NCI-H345 treated with DMSO at 0.1 percent for 48 hours (cell line): ENCODE data around the gene COG8.
A peak's percentile ranks its signal among the peaks of the same experiment; 100 is the strongest.

Source experiments
- DNase-seq: peaks from one replicate; lab custom pipeline; 2025; ENCODE audit not compliant: unreplicated experiment; lab: John Stamatoyannopoulos, UW

Gene COG8

DNA sequence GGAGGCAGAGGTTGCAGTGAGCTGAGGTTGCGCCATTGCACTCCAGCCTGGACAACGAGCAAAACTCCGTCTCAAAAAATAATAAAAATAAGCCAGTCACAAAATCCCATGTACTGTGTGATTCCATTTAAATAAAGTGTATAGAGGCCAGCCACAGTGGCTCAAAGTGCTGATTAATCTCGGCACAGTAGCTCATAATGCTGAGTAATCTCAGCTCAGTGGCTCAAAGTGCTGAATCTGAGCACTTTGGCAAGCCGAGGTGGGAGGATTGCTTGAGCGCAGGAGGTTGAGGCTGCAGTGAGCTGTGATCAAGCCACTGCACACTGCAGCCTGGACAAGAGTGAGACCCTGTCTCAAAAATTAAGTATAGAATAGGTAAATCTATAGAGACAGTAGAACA is 7.3 kb upstream of the COG8 start:
- no peak for DNase-seq

DNA sequence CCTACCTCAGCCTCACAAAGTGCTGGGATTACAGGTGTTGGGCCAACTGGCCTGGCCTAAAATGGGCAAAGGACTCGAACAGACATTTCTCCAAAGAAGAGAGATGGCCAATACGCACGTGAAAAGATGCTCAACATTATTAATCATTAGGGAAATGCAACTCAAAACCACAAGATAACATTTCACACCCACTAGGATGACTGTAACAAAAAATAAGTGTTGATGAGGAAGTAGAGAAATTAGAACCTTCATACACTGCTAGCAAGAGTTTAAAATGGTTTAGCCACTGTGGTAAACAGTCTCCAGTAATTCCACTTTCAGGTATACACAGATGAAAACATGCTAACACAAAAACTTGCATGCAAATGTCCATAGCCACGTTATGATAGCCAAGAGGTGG is 6.6 kb upstream of the COG8 start:
- DNase-seq, result no peak

DNA sequence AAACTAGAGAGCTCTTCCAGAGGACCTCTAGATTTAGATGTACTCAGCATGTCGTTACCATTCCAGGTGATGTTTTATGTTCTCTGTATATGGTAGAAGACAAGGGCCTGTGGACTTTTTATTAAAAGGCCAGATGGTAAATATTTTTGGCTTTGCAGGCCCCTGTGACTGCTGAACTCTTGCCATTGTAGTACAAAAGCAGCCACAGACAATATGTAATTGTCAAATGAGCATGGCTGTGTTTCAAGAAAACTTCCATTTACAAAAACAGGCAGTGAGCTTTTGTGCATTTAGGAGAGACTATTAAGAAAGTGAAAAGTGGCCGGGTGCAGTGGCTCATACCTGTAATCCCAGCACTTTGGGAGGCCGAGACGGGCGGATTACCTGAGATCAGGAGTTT is 4.8 kb upstream of the COG8 start:
- DNase-seq, result no peak

DNA sequence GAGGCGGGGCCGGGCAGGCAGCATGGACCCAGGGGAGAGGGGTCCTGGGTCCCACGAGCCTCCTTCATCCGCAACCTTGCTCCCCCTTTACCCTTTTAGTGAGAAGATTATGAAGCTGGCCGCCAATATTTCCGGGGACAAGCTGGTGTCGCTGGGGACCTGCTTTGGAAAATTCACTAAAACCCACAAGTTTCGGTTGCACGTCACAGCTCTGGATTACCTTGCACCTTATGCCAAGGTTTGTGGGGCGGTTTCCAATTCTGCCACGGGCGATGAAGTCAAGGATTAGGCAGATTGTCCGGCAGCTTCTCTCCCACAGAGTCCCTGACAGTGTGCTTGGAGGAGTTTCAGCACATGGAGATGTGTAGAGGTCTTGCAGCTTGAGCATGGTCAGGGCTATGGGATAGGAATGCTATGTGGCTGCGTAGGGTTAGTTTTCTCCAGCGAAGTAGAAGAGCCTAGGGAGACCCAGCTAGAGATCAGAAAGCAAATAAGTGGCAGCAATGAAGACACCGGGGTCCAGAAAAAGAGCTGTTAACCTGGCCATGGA is 806 bp upstream of the COG8 start:
- DNase-seq, result no peak

DNA sequence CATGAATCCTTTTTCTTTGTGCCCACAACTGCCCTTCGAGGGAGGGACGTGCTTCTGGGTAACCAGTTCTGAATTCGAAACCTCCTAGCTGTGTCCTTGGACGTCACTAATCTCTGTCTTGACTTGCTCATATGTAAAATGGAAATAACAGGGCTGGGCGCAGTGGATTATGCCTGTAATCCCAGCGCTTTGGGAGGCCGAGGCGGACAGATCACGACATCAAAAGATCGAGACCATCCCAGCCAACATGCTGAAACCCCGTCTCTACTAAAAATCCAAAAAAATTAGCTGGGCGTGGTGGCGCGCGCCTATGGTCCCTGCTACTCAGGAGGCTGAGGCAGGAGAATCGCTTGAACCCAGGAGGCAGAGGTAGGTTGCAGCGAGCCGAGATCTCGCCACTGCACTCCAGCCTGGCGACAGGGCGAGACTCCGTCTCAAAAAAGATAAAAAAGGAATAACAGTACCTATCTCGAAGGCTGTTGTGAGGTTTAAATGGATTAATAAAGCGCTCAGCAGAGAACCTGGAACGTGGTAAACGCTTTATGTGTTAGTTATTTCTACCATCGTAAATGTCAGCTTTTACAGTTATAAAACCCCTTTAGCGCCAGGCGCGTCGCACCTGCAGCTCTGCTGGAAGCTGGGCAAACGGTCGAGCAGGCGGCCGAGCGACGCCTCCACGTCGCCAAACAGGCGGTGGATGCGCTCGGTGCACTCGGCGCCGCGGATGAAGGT is 641 bp downstream of the COG8 start:
- no peak for DNase-seq

DNA sequence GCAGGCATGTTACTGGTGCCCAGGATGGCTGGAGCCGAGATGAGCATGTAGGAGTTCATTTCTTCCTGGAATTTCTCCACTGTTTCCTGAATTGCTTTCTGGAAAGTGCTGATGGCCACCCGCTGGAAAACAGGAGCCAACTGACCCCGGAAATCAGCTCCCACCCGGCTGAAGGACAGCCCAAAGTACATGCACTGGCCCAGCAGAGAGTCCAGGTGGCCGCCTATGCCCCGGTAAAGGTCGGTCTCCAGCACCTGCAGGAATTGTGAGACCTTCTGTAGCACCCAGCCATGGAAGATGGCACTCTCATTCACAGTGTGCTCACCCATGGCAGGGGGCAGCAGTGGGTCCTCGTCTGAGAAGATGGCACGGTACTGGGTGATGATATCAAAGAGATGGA is 4.7 kb downstream of the COG8 start:
- DNase-seq, result no peak

DNA sequence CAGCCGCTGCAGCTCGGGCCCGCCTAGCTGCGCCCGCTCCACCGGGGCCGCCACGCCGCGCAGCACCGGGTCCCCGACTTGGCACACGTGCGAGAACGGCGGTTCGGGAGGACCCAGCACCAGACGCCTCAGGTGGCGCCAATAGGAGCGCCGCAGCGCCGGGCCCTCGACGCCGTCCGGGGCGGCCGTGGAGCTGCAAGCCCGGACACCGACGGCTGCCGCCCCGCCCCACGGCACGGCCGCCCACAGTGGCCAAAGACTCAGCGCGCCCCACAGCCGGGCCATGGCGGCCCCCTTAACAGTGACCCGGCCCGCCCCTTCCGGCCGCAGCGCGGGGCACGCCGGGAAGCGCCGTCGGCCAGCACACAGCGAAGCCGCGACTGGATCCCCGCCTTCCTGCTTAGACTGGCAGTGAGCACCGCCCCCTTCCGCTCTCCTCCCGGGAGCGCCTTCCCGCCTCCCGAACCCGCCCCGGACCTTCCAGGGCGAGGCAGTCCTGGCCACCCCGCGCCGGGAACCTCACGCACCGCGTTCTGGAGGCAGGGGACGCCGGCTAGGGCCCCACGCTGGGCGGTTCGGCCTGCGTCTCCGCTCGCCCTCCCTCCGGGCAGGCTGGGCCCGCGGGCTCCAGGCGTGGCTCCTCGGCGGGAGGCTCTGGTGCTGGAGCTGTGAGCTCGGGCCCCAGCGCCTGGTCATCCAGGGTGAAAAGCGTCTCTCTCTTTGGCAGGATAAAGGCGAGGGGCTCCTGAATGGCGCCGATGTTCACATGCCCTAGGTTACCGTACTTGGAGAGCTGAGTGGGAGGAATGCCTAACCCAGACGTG is 8.9 kb downstream of the COG8 start, which contains the start of gene PDF:
Gene PDF (minus strand): TSS at position 303 of the 824 bp plus-strand sequence. CDS start 18 bp downstream, at position 285.
- peak; percentile 71 for DNase-seq

DNA sequence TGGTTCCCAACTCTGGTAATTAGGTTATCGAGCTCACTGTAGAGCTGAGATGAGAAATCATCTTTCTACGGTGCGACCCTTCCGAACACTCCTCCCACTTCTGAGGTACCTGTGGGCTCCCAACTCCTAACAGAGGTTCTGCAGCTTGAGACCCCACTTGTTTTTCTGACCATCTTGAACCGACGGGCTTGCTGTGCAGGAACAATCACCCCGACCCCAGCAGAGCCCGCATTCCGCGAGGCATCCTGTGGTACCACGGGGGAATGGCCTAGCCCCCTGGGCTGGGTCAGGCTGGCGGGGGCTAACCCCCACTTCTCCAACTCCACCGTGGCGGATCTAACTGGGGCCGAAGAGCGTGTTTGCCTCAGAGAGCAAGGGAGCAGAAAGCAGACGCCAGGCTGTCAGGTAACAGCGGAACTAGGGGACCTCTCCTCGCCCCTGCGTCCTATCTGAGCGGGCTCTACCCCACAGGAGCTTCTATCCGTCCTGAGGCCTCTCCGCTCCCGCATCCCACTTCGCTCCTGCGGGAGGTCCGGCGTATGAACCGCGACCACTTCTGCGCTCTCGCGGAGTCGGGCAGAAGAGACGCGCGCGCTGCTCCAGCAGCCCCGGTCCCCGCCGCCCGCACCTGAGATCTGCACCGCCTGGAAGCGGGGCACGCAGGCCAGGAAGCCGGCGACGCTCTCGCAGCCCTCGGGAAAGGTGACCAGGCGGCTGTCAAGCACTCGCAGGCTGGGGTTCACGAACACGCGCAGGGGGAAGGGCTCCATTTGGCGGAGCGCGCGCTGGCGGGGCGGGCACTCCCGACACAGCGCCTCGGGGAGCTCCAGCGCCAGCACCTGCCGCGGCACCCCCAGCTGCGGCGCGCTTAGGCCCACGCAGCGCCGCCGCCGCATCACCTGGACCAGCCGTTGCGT is 9.7 kb downstream of the COG8 start:
- DNase-seq, result no peak

DNA sequence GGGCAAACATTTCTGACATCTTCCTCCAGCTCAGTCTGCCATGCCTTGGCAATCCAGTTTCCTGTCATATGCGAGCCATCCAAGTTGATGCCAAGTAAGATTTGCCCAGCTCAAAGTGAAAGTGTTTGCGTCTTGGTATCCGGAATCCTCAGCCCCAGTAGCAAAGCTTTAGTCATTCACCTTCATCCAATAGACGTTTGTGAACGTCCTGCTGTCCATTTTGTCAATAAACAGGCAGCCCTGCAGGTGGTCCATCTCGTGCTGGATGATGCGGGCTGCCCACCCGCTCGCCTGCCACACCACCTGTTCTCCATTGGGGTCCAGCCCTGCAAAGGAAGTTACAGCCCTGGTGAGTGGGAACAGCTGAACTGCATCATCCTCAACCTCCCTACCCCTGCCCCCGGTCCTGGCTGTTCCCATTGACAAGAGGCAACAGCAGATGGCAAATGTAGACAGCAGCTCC is 10.5 kb downstream of the COG8 start:
- DNase-seq, result no peak

DNA sequence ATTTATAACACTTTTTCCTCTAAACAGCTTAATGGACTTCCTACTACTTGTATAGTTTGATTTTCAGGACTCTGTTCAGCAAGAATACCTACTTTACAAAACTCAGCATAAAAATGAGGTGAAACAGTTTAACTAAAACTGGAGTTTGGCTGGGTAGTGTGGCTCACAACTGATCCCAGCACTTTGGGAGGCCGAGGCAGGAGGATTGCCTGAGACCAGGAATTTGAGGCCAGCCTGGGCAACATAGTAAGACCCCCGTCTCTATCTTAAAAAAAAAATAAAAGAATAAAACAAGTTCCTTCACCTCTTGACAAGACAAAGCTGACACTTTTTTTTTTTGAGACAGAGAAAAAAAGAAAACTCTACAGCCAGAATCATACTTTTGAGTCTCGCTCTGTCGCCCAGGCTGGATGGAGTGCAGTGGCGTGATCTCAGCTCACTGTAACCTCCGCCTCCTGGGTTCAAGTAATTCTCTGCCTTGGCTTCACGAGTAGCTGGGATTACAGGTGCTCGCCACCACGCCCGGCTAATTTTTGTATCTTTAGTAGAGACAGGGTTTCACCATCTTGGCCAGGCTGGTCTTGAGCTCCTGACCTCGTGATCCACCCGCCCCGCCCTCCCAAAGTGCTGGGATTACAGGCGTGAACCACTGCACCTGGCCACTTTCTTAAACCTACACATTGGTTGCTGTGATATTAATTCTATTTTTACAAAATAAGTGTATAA is 11.6 kb downstream of the COG8 start:
- no peak for DNase-seq

DNA sequence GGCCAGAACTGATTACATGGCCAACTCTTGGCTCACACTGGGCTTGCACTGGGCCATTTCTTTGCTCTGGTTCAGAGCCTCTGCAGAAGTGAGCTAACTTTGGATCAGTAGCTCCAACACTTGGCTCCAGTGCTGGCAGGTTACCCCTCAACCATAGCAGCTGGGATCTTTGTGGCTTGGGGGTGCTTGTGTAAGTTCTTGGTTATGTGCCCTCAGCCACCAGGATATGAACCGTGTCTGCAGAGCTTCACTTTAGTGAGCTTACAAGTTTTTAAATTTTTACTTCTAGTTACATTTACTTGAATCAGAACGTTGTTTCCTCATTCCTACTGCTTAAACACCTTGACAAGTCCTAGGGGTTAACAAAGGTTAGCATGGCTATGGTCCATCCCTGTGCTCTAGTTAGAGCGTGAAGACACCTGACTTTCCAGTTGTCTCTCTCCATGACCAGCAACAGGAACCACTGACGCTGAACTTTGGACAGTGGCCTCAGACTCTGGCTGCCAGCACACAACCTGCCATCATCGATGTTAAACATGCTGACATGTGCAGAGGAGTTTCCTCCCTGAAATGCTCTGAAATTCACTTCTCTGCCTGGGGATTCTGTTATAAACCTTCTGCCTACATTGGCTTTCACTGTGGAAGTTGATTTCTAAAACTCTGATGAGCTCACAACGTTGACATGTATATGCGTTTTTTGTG is 13.0 kb downstream of the COG8 start:
- no peak for DNase-seq

DNA sequence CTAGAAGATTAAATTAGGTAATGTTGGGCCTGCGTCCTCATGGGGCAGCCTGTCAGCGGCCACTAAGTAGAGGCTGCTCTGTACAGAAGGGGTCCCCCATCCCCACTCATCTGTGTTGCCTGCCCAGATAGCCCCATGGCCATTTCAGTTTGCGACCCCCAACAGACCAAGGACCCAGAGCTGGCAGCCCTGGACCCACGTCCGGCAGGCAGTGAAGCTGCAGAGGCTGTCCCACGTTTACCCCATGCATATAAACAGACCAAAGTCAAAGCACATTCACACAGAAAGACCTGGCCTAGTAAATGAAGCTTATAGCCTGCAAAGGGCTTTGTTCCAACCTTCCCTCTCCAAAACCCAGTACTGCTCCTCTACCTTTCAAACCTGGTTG is 13.6 kb downstream of the COG8 start:
- DNase-seq, result no peak

DNA sequence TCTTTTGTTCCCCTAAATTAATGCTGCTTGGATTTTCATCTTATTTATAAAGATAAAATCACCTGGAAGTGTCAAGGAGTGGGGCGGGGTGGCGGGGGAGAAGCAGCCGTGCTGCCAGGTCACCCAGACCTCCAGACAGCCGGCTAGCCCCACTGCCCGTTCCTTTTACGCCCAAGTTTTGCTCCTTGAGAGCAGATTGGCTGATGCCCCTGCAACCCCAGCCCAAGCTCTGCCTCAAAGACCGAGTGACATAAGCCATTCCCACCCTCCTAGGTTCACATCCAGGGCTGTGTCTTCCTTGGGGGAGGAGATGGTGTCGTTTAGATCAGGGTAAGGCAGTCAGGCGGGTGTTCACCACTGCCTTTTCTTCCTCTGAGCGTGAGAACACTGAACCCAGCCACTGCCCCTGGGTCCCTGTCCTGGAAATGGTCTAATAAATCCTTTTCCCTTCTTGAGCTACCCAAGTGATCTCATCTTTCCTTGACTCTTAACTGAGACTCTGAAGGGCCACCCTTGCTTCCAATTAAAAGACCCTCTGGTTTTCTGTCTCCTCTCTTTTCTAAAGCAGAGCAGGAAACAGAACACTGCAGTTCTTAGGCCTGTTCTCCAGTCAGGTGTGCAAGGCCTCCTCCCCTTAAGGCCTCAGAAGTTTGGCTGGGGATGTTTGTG is 14.6 kb downstream of the COG8 start:
- no peak for DNase-seq

DNA sequence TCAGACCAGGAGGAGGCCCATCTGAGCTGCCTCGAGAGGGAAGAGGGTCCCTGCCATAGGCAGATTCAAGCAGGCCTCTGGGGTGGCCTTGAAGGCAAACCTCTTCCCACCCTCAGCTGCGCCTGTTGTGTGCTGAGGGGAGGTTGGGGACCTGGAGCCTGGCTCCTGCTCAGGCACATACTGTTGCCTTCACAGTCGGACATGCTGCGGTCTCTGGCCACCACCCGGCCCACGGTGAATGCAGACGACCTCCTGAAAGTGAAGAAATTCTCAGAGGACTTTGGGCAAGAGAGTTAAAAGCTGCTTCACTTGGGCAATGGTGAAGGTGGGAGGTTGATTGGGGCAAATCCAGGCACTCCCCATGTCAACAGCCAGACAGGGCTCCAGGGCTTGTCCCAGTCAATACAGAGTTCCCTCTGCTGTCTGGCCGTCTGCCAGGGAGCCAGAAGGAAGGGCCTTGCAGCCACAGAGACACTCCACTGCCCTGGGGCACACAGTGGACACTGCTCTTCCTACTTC is 15.3 kb downstream of the COG8 start:
- no peak for DNase-seq

DNA sequence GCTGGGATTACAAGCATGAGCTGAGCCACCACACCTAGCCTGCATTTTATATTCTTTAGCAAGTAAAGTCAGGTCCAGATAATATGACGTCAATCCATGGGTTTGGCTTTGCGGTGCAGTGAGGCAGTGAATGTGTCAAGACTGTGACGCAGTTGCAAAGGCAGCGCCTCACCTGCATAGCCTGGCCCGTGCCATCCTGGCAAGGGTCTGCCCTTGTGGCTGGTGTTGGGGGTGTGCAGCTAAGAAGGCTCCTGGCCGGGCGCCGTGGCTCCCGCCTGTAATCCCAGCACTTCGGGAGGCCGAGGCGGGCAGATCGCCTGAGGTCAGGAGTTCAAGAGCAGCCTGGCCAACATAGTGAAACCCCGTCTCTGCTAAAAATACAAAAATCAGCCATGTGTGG is 15.9 kb downstream of the COG8 start:
- no peak for DNase-seq

DNA sequence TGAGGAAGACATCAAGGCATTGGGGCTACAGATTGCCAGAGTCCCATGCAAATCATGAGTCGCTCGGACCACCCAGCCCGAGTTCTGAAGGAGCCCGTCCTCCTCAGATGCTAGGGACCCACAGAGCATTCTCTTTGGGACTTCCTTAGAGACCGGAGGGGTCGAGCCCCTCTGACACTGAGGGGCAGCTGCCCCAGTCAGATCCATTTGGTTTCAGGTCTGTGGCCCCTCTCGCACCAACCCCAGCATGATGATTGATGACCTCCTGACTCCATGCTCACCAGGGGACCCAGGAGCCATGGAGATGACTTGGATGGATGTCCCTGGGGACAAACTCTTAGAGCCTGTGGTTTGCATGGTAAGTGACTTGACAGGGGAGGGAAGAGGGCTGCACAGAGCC is 17.0 kb downstream of the COG8 start:
- DNase-seq, result no peak

DNA sequence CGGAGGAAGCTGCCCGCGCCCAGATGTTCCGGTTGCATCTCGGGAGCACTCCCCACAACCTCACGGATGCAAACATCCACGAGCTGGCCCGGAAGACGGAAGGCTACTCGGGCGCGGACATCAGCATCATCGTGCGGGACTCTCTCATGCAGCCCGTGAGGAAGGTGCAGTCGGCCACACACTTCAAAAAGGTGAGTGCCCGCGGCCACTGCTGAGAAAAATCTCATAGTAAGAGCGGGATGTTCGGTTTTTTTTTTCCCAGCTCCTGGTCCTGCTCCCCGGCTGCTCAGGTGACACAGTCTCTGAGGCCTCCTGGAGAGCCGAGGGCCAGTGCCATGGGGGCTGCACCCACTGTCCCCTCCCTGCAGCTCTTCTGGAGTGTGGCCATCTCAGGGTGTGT is 18.3 kb downstream of the COG8 start:
- DNase-seq, result no peak

DNA sequence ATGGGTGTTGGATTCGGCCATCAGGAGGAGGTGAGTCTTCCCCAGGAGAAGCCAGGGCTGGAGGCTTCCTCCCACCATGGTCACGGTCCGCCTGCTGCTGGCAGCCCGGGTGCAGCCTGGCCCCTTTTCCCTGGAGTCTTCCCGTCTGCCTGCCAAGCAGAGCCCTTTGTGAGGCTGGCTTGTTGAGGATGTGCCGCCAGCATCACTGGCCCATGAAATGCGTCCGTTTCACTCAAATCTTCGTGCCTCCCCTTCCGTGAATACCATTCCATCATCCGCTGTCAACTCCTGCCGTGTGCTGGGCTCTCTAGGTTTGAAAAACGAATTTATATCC is 18.7 kb downstream of the COG8 start:
- no peak for DNase-seq
